Endodermal cell (in vitro differentiated cells): ENCODE measurements around the gene ZNF839. TPM values are rescaled to one million over a fixed set of nuclear protein-coding genes. Genes with fewer than 3 reads are reported as not detected.
A peak's percentile ranks its signal among the peaks of the same experiment; 100 is the strongest.

Experiments
- DNase-seq: peaks from one replicate; pipeline ENCODE4 v3.0.0-alpha.2; 2017
- H3K27ac ChIP-seq: 2 replicates; pipeline ENCODE4 v1.5.1; 2013; ENCODE audit warnings: mild to moderate bottlenecking, low read depth, low read length, moderate library complexity
- H3K27me3 ChIP-seq: 2 replicates; pipeline ENCODE4 v1.6.1; 2013; ENCODE audit warnings: mild to moderate bottlenecking, low read length, moderate library complexity; ENCODE audit not compliant: insufficient read depth, control insufficient read depth, poor library complexity, severe bottlenecking
- H3K36me3 ChIP-seq: 2 replicates; pipeline ENCODE4 v1.7.0; 2013; ENCODE audit warnings: mild to moderate bottlenecking, low read length, moderate library complexity; ENCODE audit not compliant: control insufficient read depth, insufficient read depth
- H3K4me1 ChIP-seq: one replicate; pipeline ENCODE4 v1.7.0; 2013; ENCODE audit warnings: low read length; ENCODE audit not compliant: control insufficient read depth, insufficient read depth
- H3K4me3 ChIP-seq: 2 replicates; pipeline ENCODE4 v1.5.1; 2013; ENCODE audit warnings: mild to moderate bottlenecking, low read length, moderate library complexity
- H3K9ac ChIP-seq: 2 replicates; pipeline ENCODE4 v1.6.1; 2013; ENCODE audit warnings: mild to moderate bottlenecking, low read length, moderate library complexity; ENCODE audit not compliant: poor library complexity, severe bottlenecking; ENCODE audit errors: extremely low read depth
- H3K9me3 ChIP-seq: 2 replicates; pipeline ENCODE4 v1.6.1; 2013; ENCODE audit warnings: mild to moderate bottlenecking, low read length, moderate library complexity; ENCODE audit not compliant: control insufficient read depth
- H3K27ac Mint-ChIP-seq: 2 replicates; pipeline ENCODE4 v1.8.0; 2020; ENCODE audit warnings: mixed read lengths
- H3K27me3 Mint-ChIP-seq: 2 replicates; pipeline ENCODE4 v1.8.0; 2021; ENCODE audit warnings: mild to moderate bottlenecking, mixed read lengths; ENCODE audit not compliant: insufficient read depth
- H3K36me3 Mint-ChIP-seq: 2 replicates; pipeline ENCODE4 v1.8.0; 2020; ENCODE audit warnings: low read depth, mixed read lengths
- H3K4me1 Mint-ChIP-seq: 2 replicates; pipeline ENCODE4 v1.8.0; 2020; ENCODE audit warnings: mixed read lengths
- H3K4me3 Mint-ChIP-seq: 2 replicates; pipeline ENCODE4 v1.8.0; 2020; ENCODE audit warnings: mild to moderate bottlenecking, moderate library complexity, mixed read lengths
- H3K9me3 Mint-ChIP-seq: 2 replicates; pipeline ENCODE4 v1.8.0; 2020; ENCODE audit warnings: mild to moderate bottlenecking, mixed read lengths
- WGBS, 2 experiments: methylation state at CpG; one replicate each; pipeline versions ENCODE4 v1.1.5 to v1.1.7; 2013; ENCODE audit warnings: missing lambda C conversion rate in 2 of 2, mixed read lengths in 1 of 2; ENCODE audit not compliant: insufficient coverage in 1 of 2, insufficient read length in 1 of 2; 5-methylcytosine and 5-hydroxymethylcytosine counted together
- total RNA-seq, 2 donors: library from RNA; stranded (reverse); fragmentation: NEBNext Ultra II Directional in 1 of 2; extraction: Animal tissue kit (Norgen Biotek cat#: 25700) in 1 of 2; gene quantifications; 2 replicates in 1 of 2; 3 replicates in 1 of 2; pipeline ENCODE4 v1.2.1, GENCODE V29; 2021
- TF ChIP-seq, protein P1 (sequence below): fragments of 200-600 bp; sonication (generic); conservative IDR thresholded peaks from 2 replicates; pipeline ENCODE4 v1.5.0; 2021; ENCODE audit warnings: antibody characterized with exemption, mild to moderate bottlenecking

The ZNF839 gene
- total RNA-seq, 2 donors from 2014 or later: 16.5 to 19.1 TPM

GRCh38 chr14:102292441-102292840, 27.1 kb upstream of the ZNF839 start:
- H3K9me3 ChIP-seq: no peaks in the 10 kb centered on the region
- peaks cover 13% of the 10 kb centered on the region for H3K9me3 Mint-ChIP-seq
- H3K27ac ChIP-seq: no peak overlapping the region
- no peaks in the 10 kb centered on the region for H3K36me3 ChIP-seq
- no peak overlapping the region for H3K27ac Mint-ChIP-seq
- WGBS, 2 experiments: 86 to 100% methylated on average over 1 of the region's 1 CpG
- no peak for DNase-seq
- H3K27me3 Mint-ChIP-seq: no peaks in the 10 kb centered on the region
- H3K27me3 ChIP-seq: no peaks in the 10 kb centered on the region
- peaks cover 3% of the 10 kb centered on the region for H3K36me3 Mint-ChIP-seq
- H3K4me3 ChIP-seq: no peak overlapping the region
- H3K9ac ChIP-seq: no peak overlapping the region
- no peak overlapping the region for H3K4me3 Mint-ChIP-seq
- H3K4me1 ChIP-seq: no peaks in the 10 kb centered on the region
- TF ChIP-seq, protein P1, sequence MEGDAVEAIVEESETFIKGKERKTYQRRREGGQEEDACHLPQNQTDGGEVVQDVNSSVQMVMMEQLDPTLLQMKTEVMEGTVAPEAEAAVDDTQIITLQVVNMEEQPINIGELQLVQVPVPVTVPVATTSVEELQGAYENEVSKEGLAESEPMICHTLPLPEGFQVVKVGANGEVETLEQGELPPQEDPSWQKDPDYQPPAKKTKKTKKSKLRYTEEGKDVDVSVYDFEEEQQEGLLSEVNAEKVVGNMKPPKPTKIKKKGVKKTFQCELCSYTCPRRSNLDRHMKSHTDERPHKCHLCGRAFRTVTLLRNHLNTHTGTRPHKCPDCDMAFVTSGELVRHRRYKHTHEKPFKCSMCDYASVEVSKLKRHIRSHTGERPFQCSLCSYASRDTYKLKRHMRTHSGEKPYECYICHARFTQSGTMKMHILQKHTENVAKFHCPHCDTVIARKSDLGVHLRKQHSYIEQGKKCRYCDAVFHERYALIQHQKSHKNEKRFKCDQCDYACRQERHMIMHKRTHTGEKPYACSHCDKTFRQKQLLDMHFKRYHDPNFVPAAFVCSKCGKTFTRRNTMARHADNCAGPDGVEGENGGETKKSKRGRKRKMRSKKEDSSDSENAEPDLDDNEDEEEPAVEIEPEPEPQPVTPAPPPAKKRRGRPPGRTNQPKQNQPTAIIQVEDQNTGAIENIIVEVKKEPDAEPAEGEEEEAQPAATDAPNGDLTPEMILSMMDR: no peak
- no peaks in the 10 kb centered on the region for H3K4me1 Mint-ChIP-seq

GRCh38 chr14:102293781-102294180, 25.8 kb upstream of the ZNF839 start:
- Histone ChIP-seq H3K36me3 (no peaks in the 10 kb centered on the region), H3K27me3 (no peaks in the 10 kb centered on the region), H3K9me3 (no peaks in the 10 kb centered on the region), H3K27ac (no peak overlapping the region), H3K9ac (no peak overlapping the region), H3K4me1 (no peaks in the 10 kb centered on the region), H3K4me3 (no peak overlapping the region)
- Mint-ChIP-seq H3K9me3 (peaks cover 18% of the 10 kb centered on the region), H3K36me3 (peaks cover 8% of the 10 kb centered on the region), H3K27me3 (no peaks in the 10 kb centered on the region), H3K4me1 (no peaks in the 10 kb centered on the region), H3K27ac (no peak overlapping the region), H3K4me3 (no peak overlapping the region)
- 90 to 98% methylated on average over 2 to 5 of the region's 6 CpGs for WGBS, 2 experiments
- TF ChIP-seq, protein P1: no peak
- no peak for DNase-seq

GRCh38 chr14:102295270-102295669, 24.3 kb upstream of the ZNF839 start:
- H3K9me3 ChIP-seq: no peaks in the 10 kb centered on the region

More at GRCh38 chr14:102295270-102295669, 24.3 kb upstream of the ZNF839 start:
- no peaks in the 10 kb centered on the region for H3K27me3 ChIP-seq
- Mint-ChIP-seq H3K27me3 (no peaks in the 10 kb centered on the region), H3K27ac (no peak overlapping the region), H3K4me1 (no peaks in the 10 kb centered on the region), H3K9me3 (peaks cover 19% of the 10 kb centered on the region), H3K4me3 (no peak overlapping the region), H3K36me3 (peaks cover 9% of the 10 kb centered on the region)
- DNase-seq: no peak
- H3K4me3 ChIP-seq: no peak overlapping the region
- no peaks in the 10 kb centered on the region for H3K36me3 ChIP-seq
- TF ChIP-seq, protein P1: peak; percentile 68
- no peak overlapping the region for H3K9ac ChIP-seq
- WGBS, 2 experiments: 40 to 71% methylated on average over 1 to 3 of the region's 3 CpGs
- no peak overlapping the region for H3K27ac ChIP-seq
- H3K4me1 ChIP-seq: no peaks in the 10 kb centered on the region
